Renal cortex interstitium (tissue), 15 donors: ENCODE results near the gene ELN. TPM values are rescaled to one million over a fixed set of nuclear protein-coding genes. Genes with fewer than 3 reads are reported as not detected.
"Not testable (repeated sequence)": the region's sequence is repeated elsewhere in the genome, so short reads cannot be mapped to it uniquely, and the experiment has no call there.

Source experiments
- DNase-seq, 11 donors: peaks; one replicate each; pipeline ENCODE4 v3.0.0-alpha.2; 2013; ENCODE audit warnings: low read depth in 9 of 11, low spot score in 4 of 11; ENCODE audit errors: extremely low read depth in 1 of 11
- long read RNA-seq, 16 experiments: transcript quantifications; one replicate each; lab custom pipeline, GENCODE V29; 2026
- polyA plus RNA-seq, 3 donors: library from polyadenylated mRNA; unstranded; fragments of 120-200 nt; gene quantifications; one replicate each; pipeline ENCODE4 v1.2.1, GENCODE V29; 2013; ENCODE audit not compliant: insufficient read length in 3 of 3

ELN gene
- 10 to 100 TPM; 42.8 to 95.7 (median 72.8) TPM for polyA plus RNA-seq
- long read RNA-seq, donor 1, partial matches to known transcripts, result 27 of 27 reads
- long read RNA-seq, donor 1, other reads (novel, unspliced or antisense), result 0 of 27 reads
- long read RNA-seq, donor 2, partial matches to known transcripts, result 39 of 45 reads
- long read RNA-seq, donor 2, other reads (novel, unspliced or antisense), result 0 of 45 reads
- long read RNA-seq, donor 3, partial matches to known transcripts, result 74 of 82 reads
- long read RNA-seq, donor 3, other reads (novel, unspliced or antisense), result 0 of 82 reads
- long read RNA-seq, donor 4, partial matches to known transcripts, result 0 of 2 reads
- long read RNA-seq, donor 4, other reads (novel, unspliced or antisense), result 0 of 2 reads
- long read RNA-seq, donor 5, result 0 reads
- long read RNA-seq, donor 6, result 0 reads
- long read RNA-seq, donor 7, partial matches to known transcripts, result 12 of 16 reads
- long read RNA-seq, donor 7, other reads (novel, unspliced or antisense), result 0 of 16 reads
- long read RNA-seq, donor 8, result 0 reads
- long read RNA-seq, donor 9, partial matches to known transcripts, result 0 of 3 reads
- long read RNA-seq, donor 9, other reads (novel, unspliced or antisense), result 0 of 3 reads
- long read RNA-seq, donor 10, partial matches to known transcripts, result 0 of 3 reads
- long read RNA-seq, donor 10, other reads (novel, unspliced or antisense), result 0 of 3 reads
- long read RNA-seq, donor 11, partial matches to known transcripts, result 32 of 36 reads
- long read RNA-seq, donor 11, other reads (novel, unspliced or antisense), result 0 of 36 reads
- long read RNA-seq, donor 12, result 0 reads
- long read RNA-seq, donor 13, result 0 reads
- long read RNA-seq, donor 14, partial matches to known transcripts, result 50 of 57 reads
- long read RNA-seq, donor 14, other reads (novel, unspliced or antisense), result 0 of 57 reads
- long read RNA-seq, donor 15, partial matches to known transcripts, result 0 of 2 reads
- long read RNA-seq, donor 15, other reads (novel, unspliced or antisense), result 0 of 2 reads
- long read RNA-seq, donor 16, partial matches to known transcripts, result 40 of 45 reads
- long read RNA-seq, donor 16, other reads (novel, unspliced or antisense), result 0 of 45 reads

GRCh38 chr7:74027683-74028320 is at the start of gene ELN:
ELN (plus strand) TSS chr7:74028173; CDS start chr7:74028188, 15 bp downstream.
- peak in 8 of 11 donors; percentile 51 to 76 (median 69) for DNase-seq

GRCh38 chr7:73978661-73979563 is 49.1 kb upstream of the ELN start:
- DNase-seq, result peak in 2 of 11 donors; percentile 32 to 53

- not testable (repeated sequence) for DNase-seq
These were observed 48.3 kb upstream of the ELN start for GRCh38 chr7:73979656-73980055.

- no peak for DNase-seq
These were observed 47.8 kb upstream of the ELN start for GRCh38 chr7:73980206-73980605.

GRCh38 chr7:73981933-73982332 is 46.0 kb upstream of the ELN start:
- no peak for DNase-seq

GRCh38 chr7:73983437-73984164 is 44.4 kb upstream of the ELN start:
- no peak for DNase-seq

GRCh38 chr7:73984481-73985205 is 43.3 kb upstream of the ELN start:
- no peak for DNase-seq

- DNase-seq, result no peak
These were observed 42.2 kb upstream of the ELN start for GRCh38 chr7:73985737-73986141.

- no peak for DNase-seq
These were observed 41.8 kb upstream of the ELN start for GRCh38 chr7:73986158-73986631.

GRCh38 chr7:73987298-73987697 is 40.7 kb upstream of the ELN start:
- no peak for DNase-seq

GRCh38 chr7:73988197-73988596 is 39.8 kb upstream of the ELN start:
- DNase-seq, result no peak

- DNase-seq, result no peak
These were observed 36.4 kb upstream of the ELN start for GRCh38 chr7:73991522-73992100.

- no peak for DNase-seq
These were observed 35.8 kb upstream of the ELN start for GRCh38 chr7:73992101-73992562.

GRCh38 chr7:73994023-73994422 is 34.0 kb upstream of the ELN start:
- DNase-seq, result no peak

- DNase-seq, result no peak
These were observed 33.2 kb upstream of the ELN start for GRCh38 chr7:73994761-73995160.

- no peak for DNase-seq
These were observed 32.6 kb upstream of the ELN start for GRCh38 chr7:73995330-73995729.
